Kidney epithelial cell (primary cell): ENCODE data around the gene PTTG1IP. TPM values are rescaled to one million over a fixed set of nuclear protein-coding genes. Genes with fewer than 3 reads are reported as not detected.
A peak's percentile ranks its signal among the peaks of the same experiment; 100 is the strongest.

Source experiments
- DNase-seq: peaks from one replicate; pipeline ENCODE4 v3.0.0-alpha.2; 2010; ENCODE audit warnings: low read depth
- H3K27me3 ChIP-seq: 2 replicates; pipeline ENCODE4 v1.6.0; 2011; ENCODE audit warnings: low read length; ENCODE audit not compliant: control insufficient read depth, insufficient read depth
- H3K36me3 ChIP-seq: 2 replicates; pipeline ENCODE4 v1.5.1; 2011; ENCODE audit warnings: low read length; ENCODE audit not compliant: control insufficient read depth, insufficient read depth
- H3K4me3 ChIP-seq: 2 replicates; pipeline ENCODE4 v1.5.1; 2011; ENCODE audit warnings: low read depth, mild to moderate bottlenecking, control low read depth, low read length
- total RNA-seq: library from RNA; depleted of rRNA; stranded (reverse); fragments of >200 nt; gene quantifications from 2 replicates; pipeline ENCODE4 v1.2.3, GENCODE V29; 2015
- TF ChIP-seq, protein P1 (sequence below): IDR thresholded peaks from 2 replicates; pipeline ENCODE4 v1.5.1; 2011; ENCODE audit warnings: mild to moderate bottlenecking, moderate library complexity, low read length, control low read depth, inconsistent platforms; ENCODE audit not compliant: insufficient read depth, poor library complexity, severe bottlenecking

Gene PTTG1IP
- total RNA-seq, 1 donor from 2014 or later: 538 TPM

DNA sequence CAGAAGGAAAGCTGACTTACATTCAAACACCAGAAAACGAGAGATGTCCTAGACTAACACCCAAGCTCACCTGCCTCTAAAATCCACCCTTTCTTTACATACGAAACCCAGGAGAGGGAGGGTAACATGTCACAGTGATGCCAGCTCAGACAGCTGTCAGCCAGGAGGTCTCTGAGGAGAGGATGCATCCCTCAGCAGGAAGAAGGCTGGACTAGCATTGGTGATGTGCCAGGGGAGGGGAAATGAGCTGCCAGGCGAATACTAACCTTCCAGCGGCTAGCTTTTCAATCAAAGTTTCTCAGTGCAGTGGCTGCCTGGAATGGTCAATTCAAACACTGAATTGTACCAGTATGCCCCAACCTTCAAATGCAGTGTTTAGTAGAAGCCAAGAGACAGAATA, 68.3 kb downstream of the PTTG1IP start:
- DNase-seq: no peak
- H3K27me3 ChIP-seq: no peaks in the 10 kb centered on the region
- H3K36me3 ChIP-seq: no peaks in the 10 kb centered on the region
- TF ChIP-seq, protein P1, sequence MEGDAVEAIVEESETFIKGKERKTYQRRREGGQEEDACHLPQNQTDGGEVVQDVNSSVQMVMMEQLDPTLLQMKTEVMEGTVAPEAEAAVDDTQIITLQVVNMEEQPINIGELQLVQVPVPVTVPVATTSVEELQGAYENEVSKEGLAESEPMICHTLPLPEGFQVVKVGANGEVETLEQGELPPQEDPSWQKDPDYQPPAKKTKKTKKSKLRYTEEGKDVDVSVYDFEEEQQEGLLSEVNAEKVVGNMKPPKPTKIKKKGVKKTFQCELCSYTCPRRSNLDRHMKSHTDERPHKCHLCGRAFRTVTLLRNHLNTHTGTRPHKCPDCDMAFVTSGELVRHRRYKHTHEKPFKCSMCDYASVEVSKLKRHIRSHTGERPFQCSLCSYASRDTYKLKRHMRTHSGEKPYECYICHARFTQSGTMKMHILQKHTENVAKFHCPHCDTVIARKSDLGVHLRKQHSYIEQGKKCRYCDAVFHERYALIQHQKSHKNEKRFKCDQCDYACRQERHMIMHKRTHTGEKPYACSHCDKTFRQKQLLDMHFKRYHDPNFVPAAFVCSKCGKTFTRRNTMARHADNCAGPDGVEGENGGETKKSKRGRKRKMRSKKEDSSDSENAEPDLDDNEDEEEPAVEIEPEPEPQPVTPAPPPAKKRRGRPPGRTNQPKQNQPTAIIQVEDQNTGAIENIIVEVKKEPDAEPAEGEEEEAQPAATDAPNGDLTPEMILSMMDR: no peak
- no peak overlapping the region for H3K4me3 ChIP-seq

DNA sequence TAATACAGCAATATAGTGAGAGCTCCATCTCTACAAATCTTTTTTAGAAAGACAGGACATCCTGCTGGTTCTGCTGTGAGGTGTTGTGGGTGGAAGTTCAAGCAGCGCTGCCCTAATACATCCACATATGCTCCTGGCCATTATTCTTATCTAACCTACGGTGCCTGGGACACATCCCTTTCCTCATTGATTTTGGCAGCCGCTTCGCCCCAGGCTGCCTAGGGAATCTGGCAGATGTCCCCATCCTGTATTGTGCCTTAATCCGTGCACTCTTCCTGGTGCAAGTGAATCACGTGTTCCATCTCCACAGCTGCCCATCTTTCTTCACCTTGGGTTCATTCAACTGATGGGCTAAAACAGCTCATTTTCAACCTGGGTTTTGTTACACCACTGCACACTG, 68.7 kb downstream of the PTTG1IP start:
- H3K36me3 ChIP-seq: no peaks in the 10 kb centered on the region
- DNase-seq: no peak
- no peaks in the 10 kb centered on the region for H3K27me3 ChIP-seq
- TF ChIP-seq, protein P1: no peak
- H3K4me3 ChIP-seq: no peak overlapping the region

DNA sequence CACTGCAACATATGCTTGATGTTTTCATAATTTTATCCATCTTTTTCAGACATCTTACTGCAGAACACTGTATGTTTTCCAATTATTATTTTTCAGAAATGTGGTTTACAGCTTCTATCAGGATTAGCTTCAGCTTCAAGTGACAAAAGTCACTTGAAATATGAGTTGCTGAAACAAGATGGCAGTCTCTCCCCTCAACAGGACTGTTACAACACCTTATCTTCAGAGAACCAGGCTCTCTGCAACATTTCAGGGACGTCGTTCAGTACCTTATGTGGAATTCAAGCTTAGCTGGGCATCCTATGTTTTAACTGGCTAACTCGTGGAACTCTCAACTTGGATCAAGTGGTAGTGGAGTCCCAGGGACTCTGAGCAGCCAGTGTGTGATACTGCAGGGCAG, 69.8 kb downstream of the PTTG1IP start:
- no peak overlapping the region for H3K4me3 ChIP-seq
- no peaks in the 10 kb centered on the region for H3K27me3 ChIP-seq
- H3K36me3 ChIP-seq: no peaks in the 10 kb centered on the region
- TF ChIP-seq, protein P1: no peak
- no peak for DNase-seq

DNA sequence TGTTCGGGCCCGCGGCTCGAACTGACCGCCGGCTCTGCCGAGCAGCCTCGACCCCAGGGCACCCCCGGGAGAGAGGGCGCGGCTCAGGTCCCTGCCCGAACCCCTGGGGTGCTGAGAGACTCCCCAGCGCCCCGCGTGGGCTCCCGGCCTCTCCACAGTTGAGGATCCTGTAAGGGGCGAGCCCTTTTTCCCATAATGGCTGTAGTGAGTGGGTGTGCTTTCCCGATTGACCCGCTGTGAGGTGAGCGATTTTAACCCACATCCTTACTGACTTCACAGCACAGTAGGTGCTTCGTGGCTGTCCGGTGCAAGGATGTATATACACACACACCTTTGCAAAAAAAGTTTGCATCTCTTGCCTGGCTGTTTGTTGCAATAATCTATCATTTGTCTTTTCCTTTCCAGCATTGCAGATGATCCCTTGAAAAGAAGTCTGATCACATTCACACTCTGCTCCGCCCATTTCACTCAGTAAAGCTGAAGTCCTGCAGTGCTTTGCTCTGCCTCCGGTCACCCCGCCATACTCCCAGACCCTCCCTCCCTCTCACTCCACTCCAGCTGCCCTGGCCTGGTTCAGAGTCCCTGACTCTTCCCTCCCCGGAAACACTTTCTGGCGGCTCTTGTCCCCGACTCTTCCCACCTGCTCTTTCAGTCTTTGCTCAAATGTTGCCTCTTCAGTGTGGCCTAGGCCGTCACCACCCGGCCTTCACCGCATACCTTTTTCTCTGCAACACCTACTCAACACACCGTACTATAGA, 70.9 kb downstream of the PTTG1IP start:
- peak overlapping the region; percentile 63 for H3K4me3 ChIP-seq
- H3K36me3 ChIP-seq: no peaks in the 10 kb centered on the region
- no peak for DNase-seq
- TF ChIP-seq, protein P1: no peak
- H3K27me3 ChIP-seq: no peaks in the 10 kb centered on the region

DNA sequence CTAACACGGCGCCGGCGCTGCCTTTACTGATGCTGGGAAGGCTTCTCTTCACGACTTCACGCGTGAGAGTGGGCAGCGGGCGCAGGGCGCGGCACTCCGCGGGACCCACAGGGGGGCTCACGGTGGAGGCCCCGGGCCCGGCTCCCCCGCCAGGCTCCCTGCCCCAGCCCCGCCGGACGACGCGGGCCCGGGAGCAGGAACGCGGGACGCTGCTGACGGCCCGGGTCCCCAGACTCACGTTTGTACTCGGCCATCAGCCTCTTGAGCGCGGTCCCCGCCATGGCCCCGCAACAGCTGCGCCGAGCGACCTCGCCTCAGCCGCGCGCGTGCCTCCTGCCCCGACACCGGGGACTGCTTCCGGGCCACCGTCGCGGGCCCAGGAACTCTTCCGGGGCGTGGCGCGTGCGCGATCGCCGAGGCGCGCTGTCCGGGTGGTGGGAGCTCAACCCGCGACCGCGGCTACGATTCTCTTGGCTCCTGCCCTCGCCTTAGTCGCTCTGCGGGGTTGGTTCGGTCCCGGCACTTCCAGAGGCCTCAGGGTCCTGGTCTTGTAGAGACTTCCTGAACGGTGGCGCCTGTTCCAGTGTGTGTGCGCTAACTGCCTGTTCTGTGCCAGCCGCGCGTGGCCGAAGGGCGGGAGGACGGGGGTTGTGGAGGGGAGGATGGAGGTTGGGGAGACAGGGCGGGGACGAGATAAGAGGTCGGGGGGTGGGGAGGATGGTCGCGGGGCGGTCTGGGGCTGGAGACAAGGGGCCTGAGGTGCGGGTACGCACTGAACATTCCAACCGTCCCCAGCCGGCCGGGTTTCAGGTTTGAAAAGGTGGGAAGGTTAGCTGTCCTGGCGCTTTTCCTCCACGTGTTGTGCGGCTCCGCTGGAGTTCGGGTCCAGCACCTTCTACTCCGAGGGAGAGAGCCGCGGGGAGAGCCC, 71.8 kb downstream of the PTTG1IP start, which contains the start of gene UBE2G2:
Gene UBE2G2, minus strand, starts transcription at position 353 of the 928 bp plus-strand sequence. Its CDS starts 72 bp downstream, at position 281.
- H3K36me3 ChIP-seq: no peaks in the 10 kb centered on the region
- TF ChIP-seq, protein P1: no peak

More for the DNA sequence above, 71.8 kb downstream of the PTTG1IP start, which contains the start of gene UBE2G2:
- Histone ChIP-seq H3K4me3 (peak within 1 kb of the TSS; percentile 63), H3K27me3 (no peaks in the 10 kb centered on the region)
- no peak for DNase-seq
